ENCODE results near the gene PRR36.

GRCh38 chr19:7922836-7923195 lies 48.6 kb upstream of the PRR36 start:
- TF ChIP-seq POLR2AphosphoS2 (conservative IDR thresholded peaks at IDR 0.05; ENCODE audit: low read length) (no peak), POLR2A (IDR thresholded peaks at IDR 0.05; ENCODE audit: low read length) (no peak), CTCF (IDR thresholded peaks at IDR 0.05) (no peak), CBX8 (IDR thresholded peaks at IDR 0.05) (no peak), CHD2 (IDR thresholded peaks at IDR 0.05; ENCODE audit: low read length, partially characterized antibody) (no peak), MAX (IDR thresholded peaks at IDR 0.05) (no peak), ESRRA (IDR thresholded peaks at IDR 0.05; ENCODE audit: borderline replicate concordance, low read length) (no peak), BCL3 (IDR thresholded peaks at IDR 0.05) (no peak), USF2 (IDR thresholded peaks at IDR 0.05) (no peak), HES2 (IDR thresholded peaks at IDR 0.05) (no peak), MYC (IDR thresholded peaks at IDR 0.05; ENCODE audit: borderline replicate concordance, low read length) (no peak), REST (IDR thresholded peaks at IDR 0.05) (no peak), EP300 (IDR thresholded peaks at IDR 0.05) (no peak), RCOR1 (IDR thresholded peaks at IDR 0.05; ENCODE audit: low read depth, low read length) (no peak)
